Lower lobe of right lung (tissue), 2 donors: ENCODE measurements around the gene PVR. TPM values are rescaled to one million over a fixed set of nuclear protein-coding genes. Genes with fewer than 3 reads are reported as not detected.

ENCODE experiments used
- ATAC-seq, 2 donors: fragments of 200-7000 bp; cut with Tn5 transposase; one replicate each; pipeline ENCODE4 v1.9.1; 2020 to 2022; ENCODE audit warnings: mild to moderate bottlenecking in 2 of 2, moderate library complexity in 2 of 2
- DNase-seq: peaks from one replicate; pipeline ENCODE4 v3.0.0-alpha.2; 2020
- H3K27ac ChIP-seq: fragments of 200-600 bp; one replicate; pipeline ENCODE4 v1.8.0; 2022
- H3K27me3 ChIP-seq: fragments of 200-600 bp; one replicate; pipeline ENCODE4 v1.8.0; 2022; ENCODE audit warnings: low read depth
- H3K36me3 ChIP-seq: fragments of 200-600 bp; one replicate; pipeline ENCODE4 v1.8.0; 2022; ENCODE audit warnings: mild to moderate bottlenecking
- H3K4me1 ChIP-seq: fragments of 200-600 bp; one replicate; pipeline ENCODE4 v1.8.0; 2022
- H3K4me3 ChIP-seq: fragments of 200-600 bp; one replicate; pipeline ENCODE4 v1.8.0; 2022; ENCODE audit warnings: mild to moderate bottlenecking
- H3K9me3 ChIP-seq: fragments of 200-600 bp; one replicate; pipeline ENCODE4 v1.8.0; 2022
- intact Hi-C: fragments of 100-400 bp; cut with DNase I; formaldehyde crosslinking; loops from one replicate; pipeline ENCODE4 v1.11.0; 2022
- total RNA-seq: library from RNA; stranded (reverse); fragmentation: NEBNext Ultra II Directional; extraction: Animal tissue kit (Norgen Biotek cat#: 25700); gene quantifications from one replicate; pipeline ENCODE4 v1.2.1, GENCODE V29; 2021
- TF ChIP-seq, protein P1 (sequence below): fragments of 200-600 bp; IDR thresholded peaks from one replicate; pipeline ENCODE4 v1.8.0; 2022; ENCODE audit warnings: antibody characterized with exemption, mild to moderate bottlenecking
- donor health status: DM: no; HTN: yes; CAD: no; lungs with severe emphysema.

The PVR gene
- total RNA-seq, 1 donor from 2014 or later, result 35.0 TPM

DNA sequence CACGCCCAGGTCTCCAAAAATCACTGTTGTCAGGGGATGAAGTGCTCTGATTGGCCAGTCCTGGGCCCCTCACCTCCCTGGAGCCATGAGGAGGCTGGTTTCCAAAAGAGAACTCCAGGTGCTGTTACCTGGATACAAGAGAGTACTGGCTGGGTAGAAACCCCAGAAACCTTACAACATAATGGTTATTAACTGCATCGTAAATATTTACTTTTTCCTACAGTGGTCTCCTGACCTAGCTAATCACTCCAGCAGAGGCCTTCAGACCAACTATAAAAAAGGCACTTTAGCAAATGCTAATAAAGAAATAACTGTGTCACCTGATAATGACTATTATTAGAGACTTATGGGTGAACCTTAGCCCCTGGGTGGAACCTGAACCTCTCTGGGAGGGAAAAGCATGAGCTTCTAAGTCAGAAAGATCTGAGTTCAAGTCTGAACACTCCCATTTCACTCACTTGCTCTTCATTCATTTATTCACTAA is 31.9 kb upstream of the PVR start:
- peak overlapping the region; percentile 25 for H3K27ac ChIP-seq
- TF ChIP-seq, protein P1, sequence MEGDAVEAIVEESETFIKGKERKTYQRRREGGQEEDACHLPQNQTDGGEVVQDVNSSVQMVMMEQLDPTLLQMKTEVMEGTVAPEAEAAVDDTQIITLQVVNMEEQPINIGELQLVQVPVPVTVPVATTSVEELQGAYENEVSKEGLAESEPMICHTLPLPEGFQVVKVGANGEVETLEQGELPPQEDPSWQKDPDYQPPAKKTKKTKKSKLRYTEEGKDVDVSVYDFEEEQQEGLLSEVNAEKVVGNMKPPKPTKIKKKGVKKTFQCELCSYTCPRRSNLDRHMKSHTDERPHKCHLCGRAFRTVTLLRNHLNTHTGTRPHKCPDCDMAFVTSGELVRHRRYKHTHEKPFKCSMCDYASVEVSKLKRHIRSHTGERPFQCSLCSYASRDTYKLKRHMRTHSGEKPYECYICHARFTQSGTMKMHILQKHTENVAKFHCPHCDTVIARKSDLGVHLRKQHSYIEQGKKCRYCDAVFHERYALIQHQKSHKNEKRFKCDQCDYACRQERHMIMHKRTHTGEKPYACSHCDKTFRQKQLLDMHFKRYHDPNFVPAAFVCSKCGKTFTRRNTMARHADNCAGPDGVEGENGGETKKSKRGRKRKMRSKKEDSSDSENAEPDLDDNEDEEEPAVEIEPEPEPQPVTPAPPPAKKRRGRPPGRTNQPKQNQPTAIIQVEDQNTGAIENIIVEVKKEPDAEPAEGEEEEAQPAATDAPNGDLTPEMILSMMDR, result no peak
- intact Hi-C loops, result no loop called here
- no peaks in the 10 kb centered on the region for H3K9me3 ChIP-seq
- H3K4me1 ChIP-seq, result peaks cover 25% of the 10 kb centered on the region
- ATAC-seq (peak; percentile 91 to 92), DNase-seq (peak; percentile 61)
- H3K36me3 ChIP-seq, result no peaks in the 10 kb centered on the region
- H3K27me3 ChIP-seq, result no peaks in the 10 kb centered on the region
- H3K4me3 ChIP-seq, result no peak overlapping the region

DNA sequence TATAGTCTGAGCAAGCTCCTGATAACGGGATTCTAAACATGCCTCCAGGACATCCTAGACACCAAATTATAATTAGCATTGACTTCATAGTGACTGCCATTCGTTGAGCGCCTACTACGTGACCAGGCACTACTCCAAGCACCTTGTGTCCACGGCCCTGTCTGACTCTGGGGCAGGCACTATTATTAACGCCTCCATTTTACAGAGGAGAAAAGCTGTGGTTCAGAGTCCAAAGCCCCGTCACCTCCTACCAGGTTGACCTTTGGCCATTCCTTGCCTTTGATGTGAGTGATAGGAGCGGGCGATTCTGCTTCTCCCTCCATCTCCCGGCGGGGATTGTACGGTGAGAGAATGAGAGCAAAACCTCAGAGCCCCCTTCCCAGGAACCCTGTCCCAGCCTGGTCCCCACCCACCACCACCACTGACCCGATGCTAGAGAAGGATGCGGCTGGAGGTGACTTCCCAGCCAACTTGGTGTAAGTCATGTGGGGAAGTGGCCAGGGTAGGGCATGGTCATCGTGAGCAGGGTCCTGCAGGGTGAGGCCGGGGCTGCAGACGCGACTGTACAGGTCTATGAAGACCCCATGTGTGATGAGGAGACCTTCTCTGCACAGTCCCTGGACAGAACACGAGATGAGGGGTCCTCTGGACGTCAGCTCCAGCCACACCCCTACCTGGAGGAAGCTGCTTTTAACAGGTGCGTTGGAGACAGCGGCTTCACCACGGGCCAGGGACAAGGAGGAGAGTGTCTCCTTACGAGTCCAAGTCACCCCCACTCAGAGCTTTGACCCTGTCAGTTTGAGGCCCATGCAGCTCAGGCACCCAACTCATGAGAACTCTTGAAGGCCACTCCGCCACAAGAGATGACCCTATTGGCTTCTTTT is 30.2 kb upstream of the PVR start, which contains the start of gene IGSF23:
Gene IGSF23, plus strand, starts transcription at position 269 of the 884 bp plus-strand sequence. Its CDS starts 83 bp downstream, at position 352.
- no peak within 1 kb of the TSS for H3K4me3 ChIP-seq
- H3K27me3 ChIP-seq, result no peaks in the 10 kb centered on the region
- intact Hi-C loops, result no loop called here
- no peaks in the 10 kb centered on the region for H3K36me3 ChIP-seq
- no peaks in the 10 kb centered on the region for H3K9me3 ChIP-seq
- no peak for ATAC-seq
- H3K27ac ChIP-seq, result no peak within 1 kb of the TSS
- no peak for DNase-seq
- H3K4me1 ChIP-seq, result peaks cover 13% of the 10 kb centered on the region
- TF ChIP-seq, protein P1, result no peak

DNA sequence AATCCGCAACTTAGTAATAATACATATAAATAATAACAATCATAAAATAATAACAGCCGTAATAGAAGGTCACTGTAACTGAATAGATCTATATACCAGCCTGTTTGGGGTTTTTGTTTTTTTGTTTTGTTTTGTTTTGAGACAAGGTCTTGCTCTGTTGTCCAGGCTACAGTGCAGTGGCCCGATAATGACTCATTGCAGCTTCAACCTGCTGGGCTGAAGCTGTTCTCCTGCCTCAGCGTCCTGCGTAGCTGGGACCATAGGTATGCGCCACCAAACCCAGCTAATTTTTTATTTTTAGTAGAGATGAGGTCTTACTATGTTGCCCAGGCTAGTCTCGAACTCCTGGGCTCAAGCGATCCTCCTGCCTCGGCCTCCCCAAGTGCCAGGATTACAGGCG is 29.4 kb upstream of the PVR start:
- Histone ChIP-seq H3K4me1 (peaks cover 13% of the 10 kb centered on the region), H3K27me3 (no peaks in the 10 kb centered on the region), H3K36me3 (no peaks in the 10 kb centered on the region), H3K9me3 (no peaks in the 10 kb centered on the region), H3K27ac (no peak overlapping the region), H3K4me3 (no peak overlapping the region)
- intact Hi-C loops, result no loop called here
- ATAC-seq, result no peak
- TF ChIP-seq, protein P1, result no peak
- no peak for DNase-seq

DNA sequence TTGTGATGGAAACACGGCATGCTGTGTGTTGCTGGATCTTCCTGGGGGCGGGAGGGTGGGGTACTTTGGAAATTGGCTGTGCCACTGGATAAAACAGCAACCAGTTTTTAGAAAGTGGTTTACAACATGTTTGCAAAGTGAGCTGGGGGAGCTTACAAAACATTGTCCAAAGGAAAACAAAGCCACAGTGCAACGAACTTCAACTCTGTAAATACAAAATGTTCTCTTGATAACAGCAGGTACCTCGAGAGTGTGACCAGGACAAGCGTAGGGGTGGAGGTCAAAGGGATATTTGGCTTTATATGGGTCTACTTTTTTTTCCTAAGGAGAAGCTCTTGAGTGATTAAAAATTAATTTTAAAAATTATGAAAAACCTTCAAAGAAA is 27.9 kb upstream of the PVR start:
- H3K4me1 ChIP-seq, result peaks cover 13% of the 10 kb centered on the region
- H3K36me3 ChIP-seq, result no peaks in the 10 kb centered on the region
- DNase-seq, result no peak
- H3K27ac ChIP-seq, result no peak overlapping the region
- intact Hi-C loops, result no loop called here
- ATAC-seq, result peak; percentile 18 to 49
- H3K4me3 ChIP-seq, result no peak overlapping the region
- no peaks in the 10 kb centered on the region for H3K9me3 ChIP-seq
- H3K27me3 ChIP-seq, result no peaks in the 10 kb centered on the region
- TF ChIP-seq, protein P1, result no peak

DNA sequence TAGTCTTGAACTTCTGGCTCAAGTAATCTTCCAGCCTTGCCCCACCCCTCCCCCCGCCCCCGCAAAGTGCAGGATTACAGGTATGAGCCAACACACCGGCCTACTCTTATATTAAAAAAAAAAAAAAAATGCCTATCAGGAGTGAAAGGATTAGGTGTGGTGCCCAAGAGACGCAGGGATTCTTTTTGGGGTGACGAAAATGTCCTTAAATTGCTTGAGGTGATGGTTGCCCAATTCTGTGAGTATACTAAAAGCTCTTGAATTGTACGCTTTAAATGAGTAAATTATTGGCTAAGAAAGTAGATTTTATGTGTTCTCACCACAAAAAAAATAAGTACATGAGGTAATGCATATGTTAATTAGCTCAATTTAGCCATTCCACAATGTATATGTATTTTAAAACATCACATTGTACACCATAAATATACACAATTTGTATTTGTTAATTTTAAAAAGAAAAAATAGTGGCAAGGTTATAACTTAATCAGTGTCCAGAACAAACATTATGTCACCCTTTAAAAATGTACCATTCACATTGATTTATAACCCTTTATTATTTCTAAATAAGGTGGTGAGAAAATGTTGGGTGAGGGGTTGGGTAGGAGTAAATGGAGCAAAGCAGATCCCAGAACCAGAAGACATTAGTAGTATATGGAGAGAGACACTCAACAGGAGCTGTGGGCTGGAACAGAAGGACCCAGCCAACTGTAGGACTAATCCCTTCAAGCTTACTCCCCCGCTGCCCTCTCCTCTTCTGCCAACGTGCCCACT is 26.4 kb upstream of the PVR start:
- ATAC-seq (peak; percentile 33 to 37), DNase-seq (no peak)
- Histone ChIP-seq H3K27me3 (no peaks in the 10 kb centered on the region), H3K36me3 (no peaks in the 10 kb centered on the region), H3K4me1 (peaks cover 13% of the 10 kb centered on the region), H3K4me3 (no peak overlapping the region), H3K9me3 (no peaks in the 10 kb centered on the region), H3K27ac (no peak overlapping the region)
- intact Hi-C loops, result no loop called here
- TF ChIP-seq, protein P1, result no peak
